ENCODE measurements around the gene FOSL1.

The FOSL1 gene

GRCh38 chr11:65857853-65858680 is 42.1 kb downstream of the FOSL1 start, which contains the start of gene CFL1:
Gene CFL1 (minus strand): TSS chr11:65858180. CDS start chr11:65858099, 81 bp downstream.
- no peak for TF ChIP-seq CTCF (IDR thresholded peaks at IDR 0.05)

GRCh38 chr11:65857500-65857852 is 42.7 kb downstream of the FOSL1 start:
- no peak for TF ChIP-seq CTCF (IDR thresholded peaks at IDR 0.05)

GRCh38 chr11:65856689-65857499 is 43.3 kb downstream of the FOSL1 start:
- TF ChIP-seq CTCF (IDR thresholded peaks at IDR 0.05), result no peak

GRCh38 chr11:65855927-65856363 is 44.2 kb downstream of the FOSL1 start:
- TF ChIP-seq CTCF (IDR thresholded peaks at IDR 0.05), result no peak

- TF ChIP-seq CTCF (IDR thresholded peaks at IDR 0.05), result no peak
These were observed 45.0 kb downstream of the FOSL1 start for GRCh38 chr11:65854852-65855837.

GRCh38 chr11:65854161-65854592 is 46.0 kb downstream of the FOSL1 start:
- no peak for TF ChIP-seq CTCF (IDR thresholded peaks at IDR 0.05)
